Fibroblast of pulmonary artery (primary cell): ENCODE data around the gene WDR59.

ENCODE experiments used
- DNase-seq: peaks from one replicate; pipeline ENCODE4 v3.0.0-alpha.2; 2010; ENCODE audit warnings: low read depth
- H3K4me3 ChIP-seq: replicated peaks from 2 replicates; pipeline ENCODE4 v1.5.1; 2011; ENCODE audit warnings: low read depth, mild to moderate bottlenecking, control low read depth, low read length, moderate library complexity
- TF ChIP-seq, protein P1 (sequence below): IDR thresholded peaks from 2 replicates; pipeline ENCODE4 v1.5.1; 2011; ENCODE audit warnings: mild to moderate bottlenecking, control low read depth, low read length, inconsistent platforms; ENCODE audit errors: missing control alignments

The WDR59 gene

DNA sequence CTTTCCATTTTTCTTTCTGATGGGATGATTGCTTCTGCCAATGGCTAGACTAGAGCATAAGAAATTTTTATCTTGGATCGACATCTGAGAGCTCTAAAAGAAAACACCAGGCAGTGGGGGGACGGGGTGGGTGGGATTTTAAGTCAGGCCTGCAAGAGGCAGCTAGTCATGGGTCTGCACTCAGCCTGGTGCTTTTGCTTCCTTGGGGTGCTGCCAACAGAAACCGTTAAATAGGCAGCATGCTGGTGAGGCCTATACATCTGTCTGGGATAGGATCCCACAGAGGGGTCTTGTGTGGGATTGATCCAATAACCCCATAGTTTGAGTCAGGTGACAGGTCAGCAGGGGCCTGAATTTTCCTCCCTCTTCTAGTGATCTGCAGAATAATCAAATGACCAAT, 40.8 kb upstream of the WDR59 start:
- no peak for DNase-seq
- H3K4me3 ChIP-seq, result no peak overlapping the region
- TF ChIP-seq, protein P1, sequence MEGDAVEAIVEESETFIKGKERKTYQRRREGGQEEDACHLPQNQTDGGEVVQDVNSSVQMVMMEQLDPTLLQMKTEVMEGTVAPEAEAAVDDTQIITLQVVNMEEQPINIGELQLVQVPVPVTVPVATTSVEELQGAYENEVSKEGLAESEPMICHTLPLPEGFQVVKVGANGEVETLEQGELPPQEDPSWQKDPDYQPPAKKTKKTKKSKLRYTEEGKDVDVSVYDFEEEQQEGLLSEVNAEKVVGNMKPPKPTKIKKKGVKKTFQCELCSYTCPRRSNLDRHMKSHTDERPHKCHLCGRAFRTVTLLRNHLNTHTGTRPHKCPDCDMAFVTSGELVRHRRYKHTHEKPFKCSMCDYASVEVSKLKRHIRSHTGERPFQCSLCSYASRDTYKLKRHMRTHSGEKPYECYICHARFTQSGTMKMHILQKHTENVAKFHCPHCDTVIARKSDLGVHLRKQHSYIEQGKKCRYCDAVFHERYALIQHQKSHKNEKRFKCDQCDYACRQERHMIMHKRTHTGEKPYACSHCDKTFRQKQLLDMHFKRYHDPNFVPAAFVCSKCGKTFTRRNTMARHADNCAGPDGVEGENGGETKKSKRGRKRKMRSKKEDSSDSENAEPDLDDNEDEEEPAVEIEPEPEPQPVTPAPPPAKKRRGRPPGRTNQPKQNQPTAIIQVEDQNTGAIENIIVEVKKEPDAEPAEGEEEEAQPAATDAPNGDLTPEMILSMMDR, result no peak

DNA sequence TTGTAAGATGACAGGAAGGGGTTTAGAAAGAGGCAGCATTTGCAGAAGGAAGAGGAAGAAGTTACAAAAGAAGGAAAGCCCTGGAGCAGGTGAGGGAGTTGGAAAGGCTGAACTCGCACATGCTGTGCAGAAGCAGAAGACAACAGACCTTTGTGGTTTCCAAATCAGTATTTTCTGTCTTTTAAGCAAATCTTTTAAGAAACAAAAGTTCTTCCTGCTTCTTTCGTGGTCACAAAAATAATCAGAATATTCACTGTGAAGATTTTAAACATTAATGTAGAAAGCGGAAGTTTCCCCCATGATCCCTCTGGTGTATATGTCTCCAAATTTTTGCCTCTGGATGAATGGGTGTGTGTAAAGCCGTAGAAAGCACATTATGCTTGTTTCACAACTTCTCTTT, 39.7 kb upstream of the WDR59 start:
- TF ChIP-seq, protein P1, result no peak
- DNase-seq, result no peak
- H3K4me3 ChIP-seq, result no peak overlapping the region

DNA sequence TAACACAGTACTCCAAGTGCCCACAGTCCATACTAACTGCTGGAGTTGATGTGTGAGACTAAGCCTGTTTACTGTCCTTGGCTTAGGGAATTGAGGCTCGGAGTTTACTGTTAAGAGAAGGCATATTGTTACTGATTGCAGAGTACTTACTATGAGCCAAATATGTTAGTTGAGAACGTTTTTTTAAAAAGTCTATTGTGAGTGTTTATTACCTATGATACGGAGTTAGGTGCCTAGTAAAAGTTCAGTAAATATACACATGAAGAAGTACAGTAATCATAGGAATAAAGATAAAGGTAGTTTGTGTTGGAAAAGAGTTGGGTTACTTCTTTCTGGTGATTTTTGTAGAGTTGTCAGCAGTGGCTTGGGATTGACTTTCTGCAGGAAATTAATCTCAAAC, 39.3 kb upstream of the WDR59 start:
- DNase-seq, result no peak
- H3K4me3 ChIP-seq, result no peak overlapping the region
- TF ChIP-seq, protein P1, result no peak

DNA sequence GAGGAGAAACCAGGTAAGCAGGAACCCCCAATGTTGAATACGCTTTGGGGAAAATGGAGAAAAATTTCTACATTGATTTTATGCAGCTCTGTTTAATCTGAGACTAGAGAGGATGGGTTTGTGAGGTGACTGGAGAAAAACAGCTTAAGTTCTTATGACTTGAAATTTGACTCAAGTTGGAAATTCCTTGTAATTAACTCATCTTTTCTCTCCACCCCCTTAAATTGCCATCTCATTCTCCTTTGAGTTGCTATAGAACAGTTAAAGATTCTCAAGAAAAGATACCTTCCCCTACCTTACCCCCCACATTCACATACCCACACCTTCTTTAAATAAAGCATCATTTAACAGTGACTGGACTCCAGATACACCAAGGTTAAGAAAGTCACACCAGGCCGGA, 38.1 kb upstream of the WDR59 start:
- DNase-seq, result no peak
- H3K4me3 ChIP-seq, result no peak overlapping the region
- TF ChIP-seq, protein P1, result no peak

DNA sequence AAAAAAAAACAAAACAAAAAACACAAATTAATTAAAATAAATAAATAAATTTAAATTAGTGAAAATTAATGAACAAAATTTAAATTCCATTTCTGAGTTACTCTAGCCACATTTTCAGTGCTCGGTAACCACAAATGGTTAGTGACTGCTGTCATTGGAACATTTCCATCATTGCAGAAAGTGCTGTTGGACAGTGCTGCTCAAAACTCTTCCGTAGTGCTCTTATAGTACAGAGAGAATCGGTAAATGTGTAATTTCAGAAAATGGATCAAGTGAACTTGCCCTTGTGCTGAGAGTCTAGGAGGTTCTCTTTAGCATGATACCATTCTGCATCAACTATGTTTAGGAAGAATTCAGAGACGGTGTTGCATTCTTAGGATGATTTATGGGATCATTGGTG, 37.6 kb upstream of the WDR59 start:
- TF ChIP-seq, protein P1, result no peak
- no peak for DNase-seq
- H3K4me3 ChIP-seq, result no peak overlapping the region

DNA sequence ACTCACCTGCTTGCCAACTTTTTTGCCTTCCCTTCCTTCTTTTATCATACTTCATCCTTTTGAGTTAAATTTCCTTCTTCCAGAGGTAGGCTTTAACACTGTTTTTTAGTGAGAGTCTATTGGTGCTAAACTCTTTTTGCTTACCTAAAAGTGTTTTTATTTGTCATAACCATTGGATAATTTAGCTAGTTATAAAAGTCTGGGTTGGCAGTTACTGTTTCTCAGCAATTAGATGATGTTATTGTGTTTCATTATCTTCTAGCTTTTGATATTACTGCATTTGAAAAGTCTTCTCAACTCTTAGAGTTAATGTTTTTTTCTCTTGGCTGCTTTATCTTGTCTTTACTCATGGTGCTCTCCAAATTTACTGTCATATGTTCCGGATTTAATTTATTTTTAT, 36.5 kb upstream of the WDR59 start:
- TF ChIP-seq, protein P1, result no peak
- H3K4me3 ChIP-seq, result no peak overlapping the region
- DNase-seq, result no peak

DNA sequence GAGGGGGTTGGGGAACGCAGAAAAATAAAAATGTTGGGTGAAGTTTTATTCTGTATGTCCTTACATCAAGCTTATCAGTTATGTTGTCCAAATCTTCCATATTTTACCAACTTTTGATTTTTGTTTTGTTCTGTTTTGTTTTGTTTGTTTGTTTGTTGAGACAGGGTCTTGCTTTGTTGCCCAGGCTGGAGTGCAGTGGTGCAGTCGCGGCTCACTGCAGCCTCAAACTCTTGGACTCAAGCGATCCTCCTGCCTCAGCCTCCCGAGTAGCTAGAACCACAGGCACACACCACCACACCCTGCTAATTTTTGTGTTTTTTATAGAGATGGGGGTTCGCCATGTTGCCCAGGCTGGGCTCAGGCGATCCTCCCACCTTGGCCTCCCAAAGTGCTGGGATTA, 34.7 kb upstream of the WDR59 start:
- no peak overlapping the region for H3K4me3 ChIP-seq
- DNase-seq, result no peak
- TF ChIP-seq, protein P1, result no peak
